ENCODE results near the gene CEP128.
A peak's percentile ranks its signal among the peaks of the same experiment; 100 is the strongest.
"Not testable (repeated sequence)": the region's sequence is repeated elsewhere in the genome, so short reads cannot be mapped to it uniquely, and the experiment has no call there.

CEP128 gene

GRCh38 chr14:80951491-80951890 lies 10.0 kb upstream of the CEP128 start:
- DNase-seq = no peak

GRCh38 chr14:80948291-80948690 lies 6.8 kb upstream of the CEP128 start:
- no peak for DNase-seq

GRCh38 chr14:80946797-80947196 lies 5.3 kb upstream of the CEP128 start:
- no peak for DNase-seq

GRCh38 chr14:80946187-80946586 lies 4.6 kb upstream of the CEP128 start:
- DNase-seq = no peak

GRCh38 chr14:80944861-80945617 lies 3.5 kb upstream of the CEP128 start:
- DNase-seq = no peak

- peak; percentile 30 for DNase-seq
Observed at GRCh38 chr14:80942191-80942600, 658 bp upstream of the CEP128 start.

- DNase-seq = peak; percentile 66
Observed at GRCh38 chr14:80940146-80940545, 1.4 kb downstream of the CEP128 start.

- DNase-seq = no peak
Observed at GRCh38 chr14:80933686-80934085, 7.9 kb downstream of the CEP128 start.

- peak; percentile 41 for DNase-seq
Observed at GRCh38 chr14:80933282-80933681, 8.3 kb downstream of the CEP128 start.

GRCh38 chr14:80930836-80931389 lies 10.6 kb downstream of the CEP128 start:
- peak; percentile 90 for DNase-seq

GRCh38 chr14:80930095-80930494 lies 11.4 kb downstream of the CEP128 start:
- DNase-seq = peak; percentile 52

GRCh38 chr14:80927083-80927989 lies 14.2 kb downstream of the CEP128 start:
- no peak for DNase-seq

GRCh38 chr14:80926397-80927082 lies 15.0 kb downstream of the CEP128 start:
- DNase-seq = no peak

GRCh38 chr14:80924365-80925103 lies 17.0 kb downstream of the CEP128 start:
- DNase-seq = no peak

GRCh38 chr14:80923368-80923767 lies 18.2 kb downstream of the CEP128 start:
- DNase-seq = no peak

- DNase-seq = no peak
Observed at GRCh38 chr14:80919622-80920021, 21.9 kb downstream of the CEP128 start.

- DNase-seq = not testable (repeated sequence)
Observed at GRCh38 chr14:80912013-80912412, 29.5 kb downstream of the CEP128 start.

- no peak for DNase-seq
Observed at GRCh38 chr14:80906946-80907345, 34.6 kb downstream of the CEP128 start.

- no peak for DNase-seq
Observed at GRCh38 chr14:80906336-80906735, 35.2 kb downstream of the CEP128 start.

GRCh38 chr14:80902608-80903007 lies 38.9 kb downstream of the CEP128 start:
- no peak for DNase-seq

GRCh38 chr14:80901822-80902221 lies 39.7 kb downstream of the CEP128 start:
- no peak for DNase-seq

- peak; percentile 8 for DNase-seq
Observed at GRCh38 chr14:80901260-80901659, 40.3 kb downstream of the CEP128 start.

All from hematopoietic multipotent progenitor cell treated with erythropoietin and hydrocortisone succinate and interleukin-3 and kit ligand, for 4 days (in vitro differentiated cells).